Measurements from ENCODE around the gene PEX19.

DNA sequence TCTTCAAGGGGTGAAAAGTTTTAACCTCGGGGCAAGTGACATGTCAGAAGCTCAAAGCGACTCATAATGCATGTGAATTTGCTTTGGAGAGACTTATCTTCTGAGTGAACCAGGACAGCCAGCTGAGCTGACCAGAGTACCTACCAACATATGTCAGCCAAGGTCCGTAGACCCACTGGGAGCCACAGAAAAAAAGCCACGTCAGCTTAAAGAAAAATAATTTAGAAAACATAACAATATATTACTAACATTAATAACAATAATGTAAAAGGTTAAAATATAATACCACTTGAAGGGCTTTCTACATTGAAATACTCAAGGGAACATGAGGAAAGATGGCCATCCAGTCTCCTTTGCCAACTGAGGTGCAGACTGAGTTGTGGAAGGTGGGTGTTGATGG, 6.9 kb downstream of the PEX19 start:
- TF ChIP-seq SUZ12 (IDR thresholded peaks at IDR 0.05): no peak
- no peak for TF ChIP-seq TARDBP (IDR thresholded peaks at IDR 0.05)
- TF ChIP-seq ZNF384 (IDR thresholded peaks at IDR 0.05): no peak
- TF ChIP-seq L3MBTL2 (conservative IDR thresholded peaks at IDR 0.05): no peak
- TF ChIP-seq BHLHE40 (IDR thresholded peaks at IDR 0.05; ENCODE audit: borderline replicate concordance): no peak
- TF ChIP-seq SP1 (IDR thresholded peaks at IDR 0.05): no peak
- no peak for TF ChIP-seq FOXA1 (IDR thresholded peaks at IDR 0.05)
- no peak for TF ChIP-seq NFRKB (IDR thresholded peaks at IDR 0.05)
- TF ChIP-seq, protein P1, sequence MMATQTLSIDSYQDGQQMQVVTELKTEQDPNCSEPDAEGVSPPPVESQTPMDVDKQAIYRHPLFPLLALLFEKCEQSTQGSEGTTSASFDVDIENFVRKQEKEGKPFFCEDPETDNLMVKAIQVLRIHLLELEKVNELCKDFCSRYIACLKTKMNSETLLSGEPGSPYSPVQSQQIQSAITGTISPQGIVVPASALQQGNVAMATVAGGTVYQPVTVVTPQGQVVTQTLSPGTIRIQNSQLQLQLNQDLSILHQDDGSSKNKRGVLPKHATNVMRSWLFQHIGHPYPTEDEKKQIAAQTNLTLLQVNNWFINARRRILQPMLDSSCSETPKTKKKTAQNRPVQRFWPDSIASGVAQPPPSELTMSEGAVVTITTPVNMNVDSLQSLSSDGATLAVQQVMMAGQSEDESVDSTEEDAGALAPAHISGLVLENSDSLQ (IDR thresholded peaks at IDR 0.05): no peak
- no peak for TF ChIP-seq ELF4 (IDR thresholded peaks at IDR 0.05)
- TF ChIP-seq FOXK2 (IDR thresholded peaks at IDR 0.05): no peak

Data from HEK293T (cell line).